ENCODE data around the gene ARID4B.

DNA sequence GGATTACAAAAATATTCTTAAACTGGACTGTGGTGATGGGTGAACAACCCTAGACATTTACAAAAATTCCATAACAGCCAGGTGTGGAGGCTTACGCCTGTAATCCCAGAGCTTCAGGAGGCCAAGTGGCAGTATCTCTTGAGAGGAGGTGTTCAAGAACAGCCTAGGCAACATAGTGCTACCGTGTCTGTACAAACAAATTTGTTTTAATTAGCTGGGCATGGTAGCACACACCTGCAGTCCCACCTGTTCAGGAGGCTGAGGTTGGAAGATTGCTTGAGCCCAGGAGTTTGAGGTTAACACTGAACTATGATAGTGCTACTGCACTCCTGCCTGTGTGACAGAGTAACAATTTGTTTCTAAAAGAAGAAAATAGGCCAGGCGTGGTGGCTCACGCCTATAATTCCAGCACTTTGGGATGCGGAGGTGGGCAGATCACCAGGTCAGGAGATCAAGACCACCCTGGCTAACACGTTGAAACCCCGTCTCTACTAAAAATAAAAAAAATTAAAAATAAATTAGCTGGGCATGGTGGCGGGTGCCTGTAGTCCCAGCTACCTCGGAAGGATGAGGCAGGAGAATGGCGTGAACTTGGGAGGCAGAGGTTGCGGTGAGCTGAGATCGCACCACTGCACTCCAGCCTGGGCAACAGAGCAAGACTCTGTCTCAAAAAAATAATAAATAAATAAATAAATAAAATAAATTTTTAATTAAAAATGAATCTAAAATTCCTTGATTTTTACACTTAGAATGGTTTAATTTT lies 37.1 kb downstream of the ARID4B start:
- TF ChIP-seq, protein P1, sequence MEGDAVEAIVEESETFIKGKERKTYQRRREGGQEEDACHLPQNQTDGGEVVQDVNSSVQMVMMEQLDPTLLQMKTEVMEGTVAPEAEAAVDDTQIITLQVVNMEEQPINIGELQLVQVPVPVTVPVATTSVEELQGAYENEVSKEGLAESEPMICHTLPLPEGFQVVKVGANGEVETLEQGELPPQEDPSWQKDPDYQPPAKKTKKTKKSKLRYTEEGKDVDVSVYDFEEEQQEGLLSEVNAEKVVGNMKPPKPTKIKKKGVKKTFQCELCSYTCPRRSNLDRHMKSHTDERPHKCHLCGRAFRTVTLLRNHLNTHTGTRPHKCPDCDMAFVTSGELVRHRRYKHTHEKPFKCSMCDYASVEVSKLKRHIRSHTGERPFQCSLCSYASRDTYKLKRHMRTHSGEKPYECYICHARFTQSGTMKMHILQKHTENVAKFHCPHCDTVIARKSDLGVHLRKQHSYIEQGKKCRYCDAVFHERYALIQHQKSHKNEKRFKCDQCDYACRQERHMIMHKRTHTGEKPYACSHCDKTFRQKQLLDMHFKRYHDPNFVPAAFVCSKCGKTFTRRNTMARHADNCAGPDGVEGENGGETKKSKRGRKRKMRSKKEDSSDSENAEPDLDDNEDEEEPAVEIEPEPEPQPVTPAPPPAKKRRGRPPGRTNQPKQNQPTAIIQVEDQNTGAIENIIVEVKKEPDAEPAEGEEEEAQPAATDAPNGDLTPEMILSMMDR (IDR thresholded peaks at IDR 0.05; ENCODE audit: insufficient read depth, low read length, poor library complexity, severe bottlenecking) = no peak
- TF ChIP-seq EZH2phosphoT487 (conservative IDR thresholded peaks at IDR 0.05; ENCODE audit: low read length) = no peak
